Astrocyte (in vitro differentiated cells and primary cell): Measurements from ENCODE around the gene KLK13.

Source experiments
- CTCF ChIP-seq: IDR thresholded peaks from 2 replicates; pipeline ENCODE4 v1.5.1; 2011; ENCODE audit warnings: low read depth, mild to moderate bottlenecking, inconsistent platforms, low read length, moderate library complexity; ENCODE audit not compliant: insufficient read depth
- EZH2 ChIP-seq: IDR thresholded peaks from 2 replicates; pipeline ENCODE4 v1.6.1; 2012; ENCODE audit warnings: mild to moderate bottlenecking, low read length, inconsistent platforms; ENCODE audit not compliant: insufficient read depth

GRCh38 chr19:51099047-51099382 is 34.1 kb upstream of the KLK13 start:
- TF ChIP-seq CTCF (no peak), EZH2 (no peak)
